GM21447 (cell line): ENCODE measurements around the gene TGFB3.

Source experiments
- ATAC-seq: cut with Tn5 transposase; IDR thresholded peaks from one replicate; pipeline ENCODE4 v1.9.1; 2021; ENCODE audit not compliant: unreplicated experiment

The TGFB3 gene

DNA sequence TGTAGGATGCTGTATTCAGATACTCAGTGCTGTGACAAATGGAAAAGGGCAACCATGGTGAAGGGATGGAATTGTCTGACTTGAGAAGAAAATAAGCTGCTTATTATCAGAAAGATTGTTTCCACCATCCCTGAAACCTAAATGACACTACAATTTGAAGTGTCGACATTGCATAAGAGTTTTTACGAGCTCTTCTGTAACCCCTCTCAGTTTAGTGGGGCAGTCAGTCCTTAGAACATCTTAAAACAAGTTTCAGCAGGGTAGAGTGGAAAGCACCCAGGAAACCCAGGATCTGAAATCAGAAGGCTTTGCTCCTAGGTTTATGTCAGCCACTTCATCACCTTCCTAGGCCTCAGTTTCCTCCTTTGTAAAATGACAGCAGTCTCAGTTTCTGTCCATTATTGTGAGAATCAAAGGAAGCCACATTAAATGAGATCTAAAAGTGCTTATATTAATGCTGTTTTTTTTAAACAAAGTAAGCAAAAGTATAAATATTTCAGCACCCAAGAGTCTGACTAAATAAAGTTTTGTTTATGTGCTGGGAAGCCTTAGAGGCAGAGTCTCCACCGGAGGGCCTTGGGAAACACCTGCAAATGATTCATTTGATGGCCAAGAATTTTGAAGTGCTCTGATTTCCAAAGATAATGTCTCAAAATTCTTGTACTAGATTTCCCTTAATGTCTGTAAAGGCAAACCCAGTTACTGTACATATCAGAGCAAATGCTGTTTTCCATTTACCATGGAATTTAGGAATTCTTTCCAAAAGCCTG is 5.6 kb upstream of the TGFB3 start:
- no peak for ATAC-seq

DNA sequence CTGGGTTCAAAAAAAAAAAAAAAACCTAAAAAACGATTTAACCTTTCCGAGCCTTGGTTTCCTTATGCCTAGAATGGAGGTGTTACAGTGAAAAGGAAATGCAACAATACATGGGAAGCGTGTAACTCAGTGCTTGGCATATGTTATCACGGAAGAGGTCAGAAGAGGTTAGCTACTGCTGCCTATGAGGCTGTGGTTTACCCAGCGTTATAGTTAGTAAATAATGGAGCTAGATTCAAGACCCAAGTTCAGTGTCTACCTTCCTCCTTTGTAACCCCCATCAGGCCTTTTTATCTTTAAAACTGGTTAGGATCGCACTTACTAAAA is 4.6 kb upstream of the TGFB3 start:
- no peak for ATAC-seq

DNA sequence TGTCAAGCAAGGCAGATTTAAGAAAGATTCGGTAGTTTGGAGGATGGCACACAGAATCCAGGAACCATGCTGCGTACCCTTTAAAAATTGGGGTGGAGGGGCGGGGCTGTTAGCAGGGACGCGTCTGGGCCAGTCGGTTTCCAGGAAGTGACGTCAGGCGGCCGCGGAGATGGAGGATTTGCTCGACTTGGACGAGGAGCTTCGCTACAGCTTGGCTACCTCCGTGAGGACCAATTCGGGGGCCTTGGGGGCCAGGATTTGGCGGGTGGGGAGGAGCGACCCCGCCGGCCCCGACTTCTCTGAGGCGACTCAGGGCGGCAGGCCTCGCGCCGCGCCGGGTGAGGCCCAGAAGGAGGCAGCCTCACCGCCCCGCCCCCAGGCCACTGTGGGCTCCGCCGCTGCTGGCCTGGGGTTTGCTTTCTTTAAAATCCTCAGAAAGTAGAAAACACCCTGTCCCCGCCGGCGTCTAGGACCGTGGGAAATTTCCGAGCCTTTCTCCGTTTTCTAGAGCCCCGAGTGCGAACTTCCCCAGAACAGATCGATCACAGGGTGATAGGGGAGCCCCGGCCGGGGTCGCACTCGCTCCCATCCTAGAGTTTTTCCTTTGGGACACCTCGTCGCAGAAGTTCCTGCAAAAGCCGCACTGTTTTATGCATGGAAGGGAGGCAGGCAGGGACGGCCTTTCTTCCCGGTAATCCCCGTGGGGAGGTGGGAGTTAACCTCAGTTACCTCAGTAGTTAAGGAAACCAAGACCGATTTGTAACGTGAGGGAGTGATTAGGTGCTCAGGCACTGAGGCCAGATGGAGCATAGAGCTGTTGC is 4.0 kb upstream of the TGFB3 start, which contains the start of gene IFT43:
Gene IFT43, plus strand, starts transcription at position 146 of the 821 bp plus-strand sequence. Its CDS starts 24 bp downstream, at position 170.
- peak; percentile 62 for ATAC-seq

DNA sequence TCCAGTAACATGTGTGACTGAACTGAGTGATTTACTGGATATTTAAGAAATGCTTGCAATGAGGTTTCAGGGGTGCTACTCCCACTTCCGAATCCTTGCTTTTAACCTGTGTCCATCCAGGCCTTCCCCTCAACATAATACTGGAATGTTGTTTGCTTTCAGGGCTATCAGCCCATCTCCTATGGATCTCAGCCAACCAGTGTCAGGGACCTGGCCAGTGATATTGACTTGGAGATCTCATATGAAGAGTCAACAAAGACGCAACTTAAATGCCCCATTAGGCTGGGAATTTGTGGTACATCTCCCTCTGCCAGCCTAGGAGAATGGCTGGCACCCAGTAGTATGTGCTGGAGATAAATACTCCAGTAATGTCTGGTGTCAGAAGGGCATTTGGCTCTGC is 2.9 kb upstream of the TGFB3 start:
- ATAC-seq: no peak

DNA sequence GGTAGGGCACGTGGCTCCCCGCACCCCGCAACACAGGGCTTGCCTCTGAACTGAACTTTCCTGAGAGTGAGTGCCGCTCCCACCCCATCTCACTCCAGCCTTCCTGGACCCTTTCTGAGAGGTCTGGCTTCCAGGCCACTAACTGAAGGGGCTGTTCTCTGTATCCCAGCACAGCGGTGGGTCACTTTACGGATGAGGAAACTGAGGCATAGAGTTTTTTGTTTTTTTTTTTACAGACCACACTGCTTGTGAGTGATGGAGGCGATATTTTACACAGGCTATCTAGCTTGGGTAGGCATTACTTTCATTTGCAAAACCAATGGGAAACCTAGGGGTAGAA is 1.2 kb upstream of the TGFB3 start:
- no peak for ATAC-seq

DNA sequence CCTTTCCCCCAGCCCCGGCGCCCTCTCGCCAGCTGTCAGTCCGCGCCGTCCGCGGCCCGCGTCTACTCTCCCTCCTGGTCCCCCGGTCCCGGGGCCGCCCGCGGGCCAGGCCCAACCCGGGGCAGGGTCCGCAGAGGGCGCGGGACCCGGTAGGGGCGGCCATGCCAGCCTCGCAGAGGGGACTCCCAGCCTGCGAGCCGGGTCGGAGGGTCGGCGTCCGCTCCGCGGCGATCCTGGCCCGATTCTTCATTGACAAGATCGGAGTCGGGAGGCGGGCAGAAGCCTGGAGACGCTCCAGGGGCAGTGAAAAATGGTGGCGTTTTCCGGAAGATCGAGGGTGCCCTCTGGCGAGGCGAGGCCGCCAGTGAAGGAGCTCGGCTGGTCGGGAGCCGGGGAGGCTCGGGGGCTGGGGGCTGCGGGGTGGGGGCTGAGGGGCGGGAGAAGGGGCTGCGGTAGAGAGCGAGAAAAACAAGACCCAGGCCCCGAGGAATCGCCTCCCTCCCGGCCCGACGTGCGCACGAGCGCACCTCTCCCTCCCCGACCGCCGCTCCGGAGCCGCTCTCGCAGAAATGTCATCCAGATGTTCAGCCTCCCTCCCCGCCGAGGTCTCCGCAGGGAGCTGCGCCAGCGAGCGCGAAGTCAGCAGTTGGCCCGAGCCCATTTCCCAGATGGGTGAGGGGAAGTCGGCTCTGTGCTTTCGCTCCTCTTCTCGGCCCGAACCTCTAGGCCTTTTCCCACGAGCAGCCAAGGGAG is 647 bp upstream of the TGFB3 start:
- ATAC-seq: peak; percentile 50

DNA sequence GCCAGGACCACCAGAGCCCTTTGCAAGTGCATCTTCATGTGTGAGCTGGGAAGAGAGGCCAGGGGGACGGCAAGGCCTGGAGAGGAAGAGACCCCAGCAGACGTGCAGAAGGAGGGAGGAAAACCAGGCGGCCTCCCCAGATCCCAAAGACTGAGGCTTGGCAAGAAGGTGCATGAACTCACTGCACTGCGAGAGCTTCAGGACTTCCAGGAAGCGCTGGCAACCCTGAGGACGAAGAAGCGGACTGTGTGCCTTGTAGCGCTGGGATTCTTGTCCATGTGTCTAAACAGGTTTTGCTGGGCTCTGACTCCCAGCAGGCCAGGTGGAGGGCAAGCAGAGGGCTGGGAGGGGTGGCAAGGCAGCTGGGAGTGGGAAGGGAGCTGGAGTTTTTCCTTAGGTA is 939 bp downstream of the TGFB3 start:
- no peak for ATAC-seq

DNA sequence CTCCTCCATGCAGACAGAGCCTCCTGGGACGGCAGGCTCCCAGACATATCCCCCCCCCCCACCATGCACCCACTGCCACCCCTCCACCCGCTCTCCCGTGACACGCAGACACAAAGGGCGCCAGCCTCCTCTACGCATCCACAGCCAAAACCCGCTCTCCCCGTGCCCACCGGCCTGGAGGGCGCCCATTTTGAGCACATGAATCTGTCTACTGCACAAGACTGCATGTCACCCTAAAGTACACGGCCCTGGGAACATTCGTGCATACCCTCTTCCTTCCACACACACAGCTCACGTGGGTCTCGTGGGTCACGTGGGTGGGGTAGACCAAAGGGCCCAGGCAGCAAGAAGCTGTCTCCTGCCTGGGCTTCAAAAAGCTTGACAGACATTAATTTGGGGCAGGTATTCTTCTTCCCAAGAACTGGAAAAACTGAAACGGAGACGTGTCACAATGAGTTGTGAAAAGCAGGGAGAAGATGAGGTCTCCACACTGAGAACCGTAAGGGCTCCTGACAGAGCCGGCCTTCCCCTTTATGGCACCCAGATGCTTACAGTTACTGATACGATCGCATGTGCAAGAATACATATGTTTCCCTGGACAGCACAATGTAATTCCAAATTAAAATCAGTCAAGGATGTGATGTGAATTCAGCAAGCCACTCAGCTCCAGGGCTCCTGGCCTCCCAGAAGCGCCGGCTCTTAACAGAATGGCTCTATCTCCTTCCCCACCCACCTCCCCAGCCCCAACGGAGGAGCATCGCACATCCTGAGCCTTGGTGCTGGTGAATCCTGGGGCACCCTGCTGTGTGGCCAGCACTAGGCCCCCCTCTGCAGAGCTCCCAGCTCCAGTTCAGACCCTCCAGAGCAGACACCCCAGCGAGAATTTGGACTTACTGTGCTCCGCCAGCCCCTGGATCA is 1.9 kb downstream of the TGFB3 start:
- no peak for ATAC-seq

DNA sequence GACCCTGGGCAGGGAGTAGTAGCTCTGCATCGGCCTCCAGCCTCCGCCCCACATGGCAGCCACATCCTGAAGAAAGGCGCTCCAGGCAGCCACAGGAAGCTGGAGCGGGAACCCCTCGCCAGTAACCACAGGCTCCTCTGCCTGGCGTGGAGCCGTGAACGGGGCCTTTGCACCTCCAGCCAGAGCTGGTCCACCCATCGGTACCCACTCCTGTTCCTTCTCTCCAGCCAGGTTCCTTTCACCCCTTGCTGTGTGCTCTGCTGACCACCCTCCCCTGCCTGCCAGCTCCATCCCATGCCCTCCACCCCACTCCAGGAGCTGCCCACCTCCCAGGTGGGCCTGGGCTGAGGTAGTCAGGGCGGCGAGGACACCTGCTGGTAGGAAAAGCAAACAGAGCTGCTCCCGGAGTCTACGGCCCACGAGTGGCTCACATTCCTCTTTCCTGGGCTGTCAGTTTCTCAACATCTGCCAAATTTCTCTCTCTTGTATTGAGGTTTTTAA is 2.7 kb downstream of the TGFB3 start:
- ATAC-seq: no peak

DNA sequence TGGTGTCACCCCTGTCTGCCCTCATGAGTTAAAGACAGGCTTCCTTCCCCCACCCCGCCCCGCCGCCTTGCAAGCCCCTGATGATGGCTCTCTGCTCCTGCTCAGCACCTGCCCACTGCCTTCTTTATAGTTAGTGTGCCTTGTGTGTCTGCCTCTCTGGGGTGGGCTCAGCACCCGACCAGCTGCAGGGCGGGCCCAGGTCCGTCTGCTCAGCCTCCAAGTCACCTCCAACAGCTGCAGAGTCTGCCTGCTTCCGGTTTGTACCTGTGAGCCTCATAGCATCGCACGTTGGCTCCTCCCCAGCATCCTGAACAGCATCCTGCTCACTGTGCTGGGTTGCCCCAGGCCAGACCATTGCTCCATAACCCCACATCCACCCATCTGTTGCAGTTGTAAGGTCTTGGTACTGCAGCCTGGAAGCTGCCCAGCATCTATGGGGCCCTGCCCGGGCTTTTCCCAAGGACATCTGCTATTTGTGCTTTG is 3.5 kb downstream of the TGFB3 start:
- ATAC-seq: no peak

DNA sequence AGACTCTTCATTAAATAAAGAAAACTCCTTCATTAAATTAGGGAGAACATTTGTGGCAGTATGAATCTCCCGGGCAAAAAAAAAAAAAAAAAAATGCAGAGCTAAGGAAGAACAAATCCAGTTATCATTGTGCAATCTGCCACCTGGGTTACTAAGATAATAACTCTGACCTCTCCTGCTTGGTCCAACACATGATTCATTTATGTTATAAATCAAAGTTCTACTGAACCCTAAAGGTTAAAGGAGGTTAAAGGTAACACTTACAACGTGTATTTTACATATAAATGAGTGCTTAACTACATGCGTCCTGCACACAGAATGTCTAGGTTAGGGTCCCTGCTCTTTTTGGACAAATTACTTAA is 4.2 kb downstream of the TGFB3 start:
- ATAC-seq: no peak

DNA sequence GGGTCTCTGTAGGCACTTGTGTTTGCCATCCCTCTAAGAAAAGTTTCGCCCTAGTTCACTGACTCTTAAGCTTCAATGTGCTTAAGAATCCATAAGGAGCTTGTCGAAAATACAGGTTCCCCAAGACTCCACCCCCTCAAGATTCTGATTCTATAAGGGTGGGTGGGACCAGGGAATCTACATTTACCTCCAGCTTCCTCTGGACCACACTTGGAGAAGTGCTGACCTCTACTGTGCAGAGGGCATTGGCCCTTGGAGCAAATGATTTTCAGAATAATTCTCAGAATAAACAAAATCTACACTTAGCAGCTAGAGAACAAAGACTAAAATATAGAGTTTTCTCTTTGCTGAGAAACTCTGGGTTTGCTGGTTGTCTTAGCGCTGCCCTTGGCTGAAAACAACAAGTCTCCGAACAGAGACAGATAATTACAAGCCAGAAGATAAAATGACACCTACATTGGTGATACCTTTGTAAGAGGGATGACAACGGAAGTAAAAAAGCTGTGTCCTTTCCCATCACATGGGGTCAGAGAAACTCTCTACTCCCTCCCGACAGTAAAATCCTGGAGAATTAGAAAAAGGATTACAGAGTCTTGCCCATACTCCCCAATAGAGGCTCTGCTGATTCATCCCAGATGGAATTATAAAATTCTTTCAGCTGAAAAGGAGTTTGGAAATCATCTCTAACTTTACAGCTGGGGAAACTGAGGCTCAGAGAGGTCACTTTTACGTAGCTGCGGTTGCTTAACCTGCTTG is 4.8 kb downstream of the TGFB3 start:
- no peak for ATAC-seq

DNA sequence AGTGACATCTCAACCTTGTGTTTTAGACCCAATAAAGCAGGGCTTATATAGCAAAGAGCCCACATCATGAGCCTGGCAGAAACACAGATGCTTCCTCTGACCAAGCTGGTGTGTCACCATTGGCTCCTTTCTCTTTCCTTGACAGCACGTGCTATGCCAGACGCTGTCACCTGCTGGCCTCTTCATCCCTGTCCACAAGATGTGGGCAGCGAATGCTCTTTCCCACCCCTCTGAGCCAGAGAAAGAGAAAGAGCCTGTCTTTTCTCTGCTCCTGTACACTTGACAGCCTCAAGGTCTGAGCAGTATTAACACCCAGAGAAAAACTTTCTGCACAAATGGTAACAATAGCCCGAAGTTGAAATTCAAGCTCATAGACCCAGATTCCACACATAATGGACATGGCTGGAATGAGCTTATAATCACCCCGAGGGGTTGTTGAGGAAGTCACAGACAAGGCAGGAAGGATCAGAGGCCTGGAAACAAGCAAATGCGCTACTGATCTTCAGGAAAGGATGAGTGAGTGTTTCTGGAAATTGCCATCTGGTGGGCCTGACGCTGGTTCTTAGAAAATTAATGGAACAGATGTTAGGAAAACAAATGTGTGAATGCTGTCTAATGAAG is 8.9 kb downstream of the TGFB3 start:
- ATAC-seq: no peak

DNA sequence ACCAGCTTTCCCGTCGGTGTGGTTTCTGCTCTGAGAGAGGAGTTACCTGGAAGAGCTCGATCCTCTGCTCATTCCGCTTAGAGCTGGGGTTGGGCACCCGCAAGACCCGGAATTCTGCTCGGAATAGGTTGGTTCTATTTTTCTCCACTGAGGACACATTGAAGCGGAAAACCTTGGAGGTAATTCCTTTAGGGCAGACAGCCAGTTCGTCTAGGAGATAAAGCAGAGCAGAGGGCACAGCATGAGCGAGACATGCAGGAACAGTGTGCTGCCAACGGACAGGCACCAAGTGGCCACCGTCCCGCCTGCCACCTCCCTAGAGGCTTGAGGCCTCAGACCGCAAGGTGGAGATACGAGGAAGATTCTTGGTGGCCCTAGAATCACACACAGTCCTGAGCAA is 10.3 kb downstream of the TGFB3 start:
- no peak for ATAC-seq

DNA sequence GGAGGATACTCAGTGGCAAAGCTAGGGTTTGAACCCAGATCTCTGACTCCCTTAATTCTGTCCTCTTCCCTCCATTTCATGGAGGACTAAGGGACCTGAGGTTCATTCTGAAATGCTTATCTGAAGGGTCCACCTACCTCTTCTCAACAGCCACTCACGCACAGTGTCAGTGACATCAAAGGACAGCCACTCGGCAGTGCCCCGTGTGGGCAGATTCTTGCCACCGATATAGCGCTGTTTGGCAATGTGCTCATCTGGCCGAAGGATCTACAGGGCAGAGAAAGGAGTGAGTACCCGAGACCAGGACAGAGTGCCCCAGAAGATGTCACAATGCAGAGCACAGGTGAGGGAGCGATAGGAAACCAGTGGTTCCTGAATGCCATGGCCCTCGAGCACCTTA is 10.8 kb downstream of the TGFB3 start:
- ATAC-seq: no peak

DNA sequence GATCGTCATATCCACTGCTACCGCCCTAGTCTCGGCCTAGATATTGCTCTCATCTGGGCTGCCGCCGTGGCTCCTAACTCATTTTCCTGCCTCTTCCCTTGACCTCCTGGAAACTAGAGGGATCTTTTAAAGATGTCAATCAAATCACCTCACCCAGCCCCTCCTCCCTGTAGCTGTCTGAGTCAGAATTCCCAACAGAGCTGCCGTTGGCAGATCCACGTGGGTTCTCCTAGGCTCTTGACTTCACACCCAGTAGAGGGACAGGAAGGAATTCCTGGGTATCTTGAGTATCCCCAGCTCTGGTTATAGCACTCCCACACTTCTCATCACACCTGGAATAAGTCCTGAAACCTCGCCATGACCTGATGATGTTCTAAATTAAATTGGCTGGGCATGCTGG is 11.9 kb downstream of the TGFB3 start:
- no peak for ATAC-seq

DNA sequence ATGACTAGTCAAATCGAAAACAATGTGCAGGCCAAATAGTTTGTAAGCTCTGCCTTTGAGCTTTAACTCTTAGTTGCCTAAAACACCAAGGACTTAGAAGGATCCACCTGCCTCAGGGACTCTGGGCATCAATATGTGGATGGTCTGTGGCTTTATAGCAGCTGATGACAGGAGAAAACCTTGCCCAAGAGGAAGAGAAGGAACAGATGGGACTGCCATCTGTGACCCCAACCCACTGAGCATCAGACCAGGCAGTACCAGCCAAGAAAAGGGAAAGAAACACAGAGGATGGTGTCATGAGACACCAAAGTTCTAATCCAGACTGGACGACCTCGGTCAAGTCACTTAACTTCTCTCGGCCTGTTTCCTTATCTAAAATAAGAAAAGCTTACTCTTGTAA is 12.7 kb downstream of the TGFB3 start:
- no peak for ATAC-seq

DNA sequence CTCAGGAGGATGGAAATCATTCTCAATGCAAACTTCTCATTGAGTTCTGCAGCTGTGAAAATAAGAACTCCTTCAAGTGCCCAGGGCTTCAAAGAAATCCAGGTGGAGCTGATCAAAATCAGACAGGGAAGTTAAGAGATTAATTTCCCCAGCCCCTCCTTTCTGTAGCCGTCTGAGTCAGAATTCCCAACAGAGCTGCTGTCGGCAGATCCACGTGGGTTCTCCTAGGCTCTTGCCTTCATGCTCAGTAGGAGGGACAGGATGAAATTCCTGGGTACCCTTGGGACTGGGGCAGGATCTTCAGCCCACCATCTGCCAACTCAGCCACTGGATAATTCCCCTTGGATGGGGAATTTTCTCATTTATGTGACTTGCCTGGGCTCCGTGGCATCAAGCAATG is 13.3 kb downstream of the TGFB3 start:
- ATAC-seq: no peak

DNA sequence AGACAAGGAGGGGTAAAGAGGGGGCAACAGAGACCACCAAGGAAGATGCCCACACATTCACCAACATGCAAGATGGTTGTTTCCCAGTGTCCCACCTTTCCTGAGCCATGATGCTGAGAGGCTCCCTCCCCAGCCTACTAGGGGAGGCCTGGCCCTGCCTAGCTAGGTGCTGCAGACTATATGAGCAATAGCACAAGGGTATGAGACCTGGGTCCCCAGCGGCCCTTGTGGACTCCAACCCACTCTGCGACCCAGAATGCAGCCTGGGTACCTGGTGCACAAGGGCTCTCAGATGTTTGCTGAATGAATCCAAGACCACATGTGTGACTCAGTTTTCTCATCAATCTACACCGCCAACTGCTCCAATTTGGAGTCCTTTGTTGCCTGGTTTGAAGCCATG is 13.9 kb downstream of the TGFB3 start:
- ATAC-seq: no peak
